Measurements from ENCODE around the gene ECI1. TPM values are rescaled to one million over a fixed set of nuclear protein-coding genes. Genes with fewer than 3 reads are reported as not detected.

Gene ECI1
- total RNA-seq, 2 experiments from 2014 or later, result 10.1 to 12.5 TPM

- Histone ChIP-seq H3K4me3 (ENCODE audit: low read length) (no peak overlapping the region), H3K36me3 (ENCODE audit: insufficient read depth, low read length) (no peaks in the 10 kb centered on the region), H3K9me3 (ENCODE audit: control insufficient read depth in 1 of 2, insufficient read depth in 1 of 2, low read length in 2 of 2) (no peaks in the 10 kb centered on the region), H3K27me3 (ENCODE audit: control insufficient read depth in 1 of 2, insufficient read depth in 2 of 2, low read length in 2 of 2) (no peaks in the 10 kb centered on the region), H3K27ac (ENCODE audit: low read depth in 1 of 2, low read length in 2 of 2) (no peak overlapping the region), H3K4me1 (ENCODE audit: insufficient read depth, low read length) (peaks cover 16% of the 10 kb centered on the region)
- intact Hi-C loops (cut with DNase I, micrococcal nuclease), result no loop called here
- no peak overlapping the region for H3K27ac Mint-ChIP-seq
- POLR2A ChIA-PET, result no interaction called here
- DNase-seq (no peak), ATAC-seq (ENCODE audit: poor library complexity) (no peak)
- no peaks in the 10 kb centered on the region for H3K9me3 Mint-ChIP-seq
- peaks cover 10% of the 10 kb centered on the region for H3K36me3 Mint-ChIP-seq (ENCODE audit: low read depth)
- H3K4me1 Mint-ChIP-seq (ENCODE audit: low read depth), result peaks cover 16% of the 10 kb centered on the region
- H3K4me3 Mint-ChIP-seq, result no peak overlapping the region
- CTCF ChIA-PET, result no interaction called here
- no peaks in the 10 kb centered on the region for H3K27me3 Mint-ChIP-seq
- TF ChIP-seq CTCF (IDR thresholded peaks at IDR 0.05), result no peak
Measured at GRCh38 chr16:2271848-2272461, 20.6 kb upstream of the ECI1 start.

GRCh38 chr16:2270588-2271470 is 19.4 kb upstream of the ECI1 start:
- ATAC-seq (ENCODE audit: poor library complexity), result no peak
- peaks cover 28% of the 10 kb centered on the region for H3K4me1 Mint-ChIP-seq (ENCODE audit: low read depth)
- intact Hi-C loops (cut with DNase I, micrococcal nuclease), result no loop called here
- H3K9me3 Mint-ChIP-seq, result no peaks in the 10 kb centered on the region
- Histone ChIP-seq H3K4me1 (ENCODE audit: insufficient read depth, low read length) (peaks cover 26% of the 10 kb centered on the region), H3K4me3 (ENCODE audit: low read length) (no peak overlapping the region), H3K27me3 (ENCODE audit: control insufficient read depth in 1 of 2, insufficient read depth in 2 of 2, low read length in 2 of 2) (no peaks in the 10 kb centered on the region), H3K9me3 (ENCODE audit: control insufficient read depth in 1 of 2, insufficient read depth in 1 of 2, low read length in 2 of 2) (no peaks in the 10 kb centered on the region), H3K36me3 (ENCODE audit: insufficient read depth, low read length) (no peaks in the 10 kb centered on the region), H3K27ac (ENCODE audit: low read depth in 1 of 2, low read length in 2 of 2) (no peak overlapping the region)
- H3K4me3 Mint-ChIP-seq, result peak overlapping the region; percentile 70
- no peak overlapping the region for H3K27ac Mint-ChIP-seq
- H3K36me3 Mint-ChIP-seq (ENCODE audit: low read depth), result peaks cover 20% of the 10 kb centered on the region
- ChIA-PET POLR2A (no interaction called here), CTCF (no interaction called here)
- no peak for TF ChIP-seq CTCF (IDR thresholded peaks at IDR 0.05)
- no peak for DNase-seq
- H3K27me3 Mint-ChIP-seq, result no peaks in the 10 kb centered on the region

- Histone ChIP-seq H3K4me1 (ENCODE audit: insufficient read depth, low read length) (peaks cover 32% of the 10 kb centered on the region), H3K9me3 (ENCODE audit: control insufficient read depth in 1 of 2, insufficient read depth in 1 of 2, low read length in 2 of 2) (no peaks in the 10 kb centered on the region), H3K36me3 (ENCODE audit: insufficient read depth, low read length) (no peaks in the 10 kb centered on the region), H3K27me3 (ENCODE audit: control insufficient read depth in 1 of 2, insufficient read depth in 2 of 2, low read length in 2 of 2) (no peaks in the 10 kb centered on the region), H3K27ac (ENCODE audit: low read depth in 1 of 2, low read length in 2 of 2) (no peak overlapping the region), H3K4me3 (ENCODE audit: low read length) (no peak overlapping the region)
- ChIA-PET CTCF (no interaction called here), POLR2A (interaction anchor here (1.2 kb wide), 1 partner anchor 217 kb away, joined by 3 read pairs; no protein-coding TSS in a partner anchor)
- Mint-ChIP-seq H3K36me3 (ENCODE audit: low read depth) (peaks cover 25% of the 10 kb centered on the region), H3K27ac (peak overlapping the region; percentile 100), H3K4me3 (peak overlapping the region; percentile 99), H3K9me3 (no peaks in the 10 kb centered on the region), H3K4me1 (ENCODE audit: low read depth) (peaks cover 34% of the 10 kb centered on the region), H3K27me3 (no peaks in the 10 kb centered on the region)
- TF ChIP-seq CTCF (IDR thresholded peaks at IDR 0.05), result no peak
- intact Hi-C loops (cut with DNase I, micrococcal nuclease), result no loop called here
- DNase-seq, result no peak
- no peak for ATAC-seq (ENCODE audit: poor library complexity)
Measured at GRCh38 chr16:2270070-2270462, 18.7 kb upstream of the ECI1 start.

All from CD4-positive, alpha-beta T cell (primary cell).